Ramos (cell line): Measurements from ENCODE around the gene HPDL.
"Not testable (repeated sequence)": the region's sequence is repeated elsewhere in the genome, so short reads cannot be mapped to it uniquely, and the experiment has no call there.

ENCODE experiments used
- in situ Hi-C: fragments of 300-500 bp; cut with MboI; formaldehyde crosslinking; loops from one replicate; pipeline ENCODE4 v1.14.3; 2022; ENCODE audit warnings: low sequenced_read_pairs; ENCODE audit not compliant: unreplicated experiment

HPDL gene

GRCh38 chr1:45326627-45327623, at the start of gene HPDL:
TSS of gene HPDL (plus strand) at chr1:45326895. CDS start at chr1:45327149, 254 bp downstream.
- in situ Hi-C loops: no loop called here

DNA sequence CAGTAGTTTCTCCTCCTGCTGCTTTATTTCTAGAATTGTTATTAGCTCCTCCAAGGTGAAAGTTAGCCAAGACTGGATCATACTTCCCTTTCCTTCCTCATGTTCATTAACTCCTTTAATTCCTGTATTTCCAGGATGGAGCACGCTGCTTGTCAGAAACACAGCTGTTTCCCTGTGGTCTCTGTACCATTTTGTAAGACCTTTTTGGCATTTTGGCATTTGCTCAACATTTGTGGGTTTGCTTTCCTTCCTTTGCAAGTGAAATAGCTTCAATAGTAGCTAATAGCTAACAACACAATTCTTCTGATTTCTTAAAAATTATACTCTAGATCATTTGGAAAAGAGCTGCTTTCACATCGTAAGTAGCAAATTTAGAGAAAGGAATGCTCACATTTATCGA, 44.3 kb upstream of the HPDL start:
- in situ Hi-C loops: no loop called here

DNA sequence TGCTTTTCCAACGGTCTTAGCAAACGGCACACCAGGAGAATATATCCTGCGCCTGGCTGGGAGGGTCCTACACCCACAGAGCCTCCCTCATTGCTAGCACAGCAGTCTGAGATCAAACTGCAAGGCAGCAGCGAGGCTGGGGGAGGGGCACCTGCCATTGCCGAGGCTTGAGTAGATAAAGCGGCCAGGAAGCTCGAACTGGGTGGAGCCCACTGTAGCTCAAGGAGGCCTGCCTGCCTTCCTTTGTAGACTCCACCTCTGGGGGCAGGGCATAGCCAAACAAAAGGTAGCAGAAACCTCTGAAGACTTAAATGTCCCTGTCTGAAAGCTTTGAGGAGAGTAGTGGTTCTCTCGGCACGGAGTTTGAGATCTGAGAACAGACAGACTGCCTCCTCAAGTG, 41.8 kb upstream of the HPDL start:
- in situ Hi-C loops: not testable (repeated sequence)

GRCh38 chr1:45286521-45286920, 40.2 kb upstream of the HPDL start:
- in situ Hi-C loops: not testable (repeated sequence)

DNA sequence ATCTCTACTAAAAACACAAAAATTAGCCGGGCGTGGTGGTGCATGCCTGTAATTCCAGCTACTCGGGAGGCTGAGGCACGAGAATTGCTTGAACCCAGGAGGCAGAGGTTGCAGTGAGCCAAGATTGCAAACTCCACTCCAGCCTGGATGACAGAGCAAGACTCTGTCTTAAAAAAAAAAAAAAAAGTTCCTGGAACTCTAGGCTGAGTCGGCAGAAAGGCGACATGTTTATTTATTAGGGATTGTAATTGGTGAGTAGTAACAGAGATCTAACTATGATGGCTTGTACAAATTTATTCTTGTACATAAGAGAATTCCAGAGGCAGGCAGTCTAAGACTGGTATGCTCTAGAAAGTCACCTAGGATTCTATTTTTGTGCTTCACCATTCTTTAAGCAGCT, 35.7 kb upstream of the HPDL start:
- in situ Hi-C loops: loop anchor here (10.0 kb wide), 1 partner anchor 456 kb away; no protein-coding TSS in a partner anchor

DNA sequence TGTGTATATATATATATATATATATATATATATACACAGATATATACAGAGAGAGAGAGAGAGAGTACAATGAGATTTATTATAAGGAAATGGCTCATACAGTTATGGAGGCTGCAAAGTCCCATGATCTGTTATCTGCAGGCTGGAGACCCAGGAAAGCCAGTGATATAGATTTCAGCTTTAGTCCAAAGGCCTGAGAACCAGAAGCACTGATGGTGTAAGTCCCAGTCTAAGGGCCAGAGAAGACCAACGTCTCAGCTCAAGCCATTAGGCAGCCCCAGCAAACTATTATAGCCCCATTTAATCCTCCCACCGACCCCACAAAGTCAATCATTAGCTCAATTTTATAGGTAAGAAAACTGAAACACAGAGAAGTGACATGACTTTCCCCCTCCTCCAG, 35.0 kb upstream of the HPDL start:
- in situ Hi-C loops: loop anchor here (10.0 kb wide), 1 partner anchor 457 kb away; no protein-coding TSS in a partner anchor

- in situ Hi-C loops: loop anchor here (10.0 kb wide), 1 partner anchor 463 kb away; no protein-coding TSS in a partner anchor
Observed at GRCh38 chr1:45297666-45298356, 28.9 kb upstream of the HPDL start.

GRCh38 chr1:45299296-45299695, 27.4 kb upstream of the HPDL start:
- in situ Hi-C loops: loop anchor here (10.0 kb wide), 1 partner anchor 464 kb away; no protein-coding TSS in a partner anchor

DNA sequence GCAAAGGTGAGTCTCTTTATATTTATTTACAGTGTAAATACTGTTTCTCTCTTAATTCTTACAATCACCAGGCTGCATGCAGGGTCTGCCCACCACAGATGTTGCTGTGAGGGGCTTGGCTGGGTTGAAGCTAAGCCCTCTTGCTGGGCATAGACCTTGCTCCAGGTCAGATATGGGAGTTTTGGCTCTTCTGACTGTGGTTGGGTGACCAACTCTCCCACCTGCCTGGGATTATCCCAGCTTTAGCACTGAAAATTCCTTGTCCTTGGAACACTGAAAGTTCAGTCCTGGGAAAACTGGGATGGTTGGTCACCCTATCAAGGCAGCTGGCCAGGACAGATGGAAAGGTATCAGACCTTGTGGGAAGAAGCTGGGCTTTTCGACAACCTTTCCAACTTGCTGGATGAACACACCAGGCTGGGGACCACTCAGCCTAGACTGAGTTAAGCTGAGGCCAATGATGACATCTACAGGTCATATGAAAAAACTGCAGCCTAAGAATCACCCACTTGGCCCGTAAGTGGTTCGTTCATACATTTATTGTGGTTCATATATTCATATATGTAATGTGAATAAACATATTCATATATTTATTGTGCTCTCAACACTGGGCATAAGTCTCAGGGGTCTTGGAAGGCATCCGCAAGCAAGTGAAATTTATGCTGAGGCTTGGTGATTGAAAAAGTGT, 26.6 kb upstream of the HPDL start:
- in situ Hi-C loops: loop anchor here (5.0 to 10.0 kb wide), 3 partner anchors 288 to 585 kb away; partner anchors contain the start of genes HECTD3 and UROD

DNA sequence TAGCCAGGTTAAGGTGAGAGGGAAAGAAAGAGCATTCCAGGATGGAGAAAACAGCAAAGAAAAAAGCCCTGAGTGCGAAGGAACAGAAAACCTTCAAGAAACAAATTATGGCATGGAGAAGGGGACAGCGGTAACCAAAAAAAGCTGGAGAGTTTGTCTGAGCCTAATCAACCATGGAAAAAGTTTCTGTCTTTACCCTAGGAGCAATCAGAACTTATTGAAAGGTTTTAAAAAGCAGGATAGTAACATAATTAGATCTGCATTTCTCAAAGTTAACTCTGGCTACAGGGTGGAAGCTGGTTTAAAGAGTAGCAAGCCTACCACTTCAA, 26.1 kb upstream of the HPDL start:
- in situ Hi-C loops: loop anchor here (5.0 to 10.0 kb wide), 2 partner anchors 288 to 586 kb away; partner anchors contain the start of genes HECTD3 and UROD

DNA sequence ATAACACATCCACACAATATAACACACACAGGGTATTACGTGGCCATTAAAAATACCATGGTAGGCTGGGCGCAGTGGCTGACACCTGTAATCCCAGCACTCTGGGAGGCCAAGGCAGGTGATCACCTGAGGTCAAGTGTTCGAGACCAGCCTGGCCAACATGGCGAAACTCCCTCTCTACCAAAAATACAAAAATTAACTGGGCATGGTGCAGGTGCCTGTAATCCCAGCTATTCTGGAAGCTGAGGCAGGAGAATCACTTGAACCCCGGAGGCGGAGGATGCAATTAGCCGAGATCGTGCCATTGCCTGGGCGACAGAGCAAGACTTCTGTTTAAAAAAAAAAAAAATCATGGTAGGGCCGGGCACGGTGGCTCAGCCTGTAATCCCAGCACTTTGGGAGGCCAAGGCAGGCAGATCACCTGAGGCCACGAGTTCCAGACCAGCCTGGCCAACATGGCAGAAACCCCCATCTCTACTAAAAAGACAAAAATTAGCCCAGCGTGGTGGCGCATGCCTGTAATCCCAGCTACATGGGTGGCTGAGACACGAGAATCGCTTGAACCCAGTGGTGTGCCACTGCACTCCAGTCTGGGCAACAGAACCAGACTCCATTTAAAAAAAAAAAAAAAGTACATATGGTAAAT, 24.1 kb upstream of the HPDL start:
- in situ Hi-C loops: loop anchor here (5.0 to 10.0 kb wide), 2 partner anchors 290 to 588 kb away; partner anchors contain the start of genes HECTD3 and UROD

DNA sequence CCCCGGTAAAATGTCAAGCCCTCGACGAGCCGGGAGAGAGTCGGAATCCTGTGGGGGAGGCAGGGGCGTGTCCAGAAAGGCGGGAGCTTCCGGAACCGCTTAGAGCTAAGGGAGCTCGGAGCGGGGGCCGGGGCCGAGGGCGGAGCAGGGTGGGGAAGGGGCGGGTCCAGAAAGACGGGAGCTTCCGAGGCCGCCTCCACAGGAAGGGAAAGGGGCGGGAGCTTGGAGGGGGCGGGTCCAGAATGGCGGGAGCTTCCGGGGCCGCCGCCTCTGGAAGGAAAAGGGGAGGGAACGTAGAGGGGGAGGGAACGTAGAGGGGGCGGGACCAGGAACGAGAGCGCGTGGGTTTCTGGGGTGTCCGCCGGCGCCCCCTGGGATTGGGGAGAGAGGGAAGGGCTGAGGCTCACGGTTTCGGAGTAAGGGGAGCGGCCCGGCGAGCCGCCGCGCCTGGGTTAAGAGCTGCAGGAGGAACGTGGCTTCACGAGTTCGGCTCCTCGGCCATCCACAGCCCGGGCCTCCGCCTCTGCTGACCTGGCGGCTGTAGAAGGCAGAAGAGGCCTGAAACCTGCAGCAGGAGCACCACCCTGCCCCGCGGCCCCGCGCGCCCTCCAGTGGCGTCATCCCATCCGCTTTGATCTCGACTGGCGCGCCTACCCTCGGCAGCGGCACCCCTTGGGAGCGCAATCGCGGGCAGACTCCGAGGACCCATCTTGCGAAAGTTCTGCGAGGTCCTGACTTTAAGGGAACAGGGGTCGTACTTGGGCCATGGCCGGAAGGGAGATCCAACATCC, 23.0 kb upstream of the HPDL start:
- in situ Hi-C loops: loop anchor here (5.0 to 10.0 kb wide), 2 partner anchors 291 to 589 kb away; partner anchors contain the start of genes HECTD3 and UROD

GRCh38 chr1:45304311-45305081, 22.2 kb upstream of the HPDL start:
- in situ Hi-C loops: loop anchor here (5.0 to 10.0 kb wide), 2 partner anchors 292 to 590 kb away; partner anchors contain the start of genes HECTD3 and UROD

- in situ Hi-C loops: loop anchor here (10.0 kb wide), 1 partner anchor 590 kb away; no protein-coding TSS in a partner anchor
Observed at GRCh38 chr1:45305231-45305630, 21.5 kb upstream of the HPDL start.

DNA sequence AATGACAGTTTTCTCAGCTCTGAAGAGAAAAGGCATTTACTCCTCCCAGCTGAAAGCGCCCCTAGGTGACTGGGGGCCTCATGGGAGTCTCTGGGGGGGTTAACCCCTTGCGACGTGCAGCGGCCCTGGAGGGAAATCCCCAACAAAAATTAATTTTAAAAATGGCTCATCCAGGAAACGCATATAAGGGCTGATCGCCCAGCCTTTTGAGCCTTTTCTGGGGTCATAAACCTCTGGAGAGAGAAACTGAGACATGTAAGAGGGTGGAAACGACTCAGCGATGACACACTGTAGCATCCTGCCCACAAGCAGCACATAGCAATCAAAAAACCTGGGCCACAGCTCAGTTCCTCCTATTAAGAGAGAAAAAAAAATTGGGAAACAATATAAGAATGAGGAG, 20.4 kb upstream of the HPDL start:
- in situ Hi-C loops: loop anchor here (10.0 kb wide), 1 partner anchor 592 kb away; no protein-coding TSS in a partner anchor

GRCh38 chr1:45306905-45307304, 19.8 kb upstream of the HPDL start:
- in situ Hi-C loops: loop anchor here (10.0 kb wide), 1 partner anchor 592 kb away; no protein-coding TSS in a partner anchor

- in situ Hi-C loops: no loop called here
Observed at GRCh38 chr1:45314266-45314665, 12.4 kb upstream of the HPDL start.

- in situ Hi-C loops: no loop called here
Observed at GRCh38 chr1:45317166-45317565, 9.5 kb upstream of the HPDL start.
